H54 (cell line): ENCODE results near the gene RASSF4.

Source experiments
- DNase-seq: peaks from one replicate; pipeline ENCODE4 v3.0.0; 2011; ENCODE audit warnings: low spot score, mixed read lengths; ENCODE audit not compliant: insufficient read length
- FAIRE-seq: peaks from 3 replicates; lab custom pipeline; 2011; peaks lifted over from hg19 to GRCh38; lab: Jason Lieb, UNC
- POLR2A ChIP-seq: IDR thresholded peaks from 2 replicates; pipeline ENCODE4 v1.6.1; 2011; ENCODE audit warnings: low read depth, mild to moderate bottlenecking, low read length

RASSF4 gene

DNA sequence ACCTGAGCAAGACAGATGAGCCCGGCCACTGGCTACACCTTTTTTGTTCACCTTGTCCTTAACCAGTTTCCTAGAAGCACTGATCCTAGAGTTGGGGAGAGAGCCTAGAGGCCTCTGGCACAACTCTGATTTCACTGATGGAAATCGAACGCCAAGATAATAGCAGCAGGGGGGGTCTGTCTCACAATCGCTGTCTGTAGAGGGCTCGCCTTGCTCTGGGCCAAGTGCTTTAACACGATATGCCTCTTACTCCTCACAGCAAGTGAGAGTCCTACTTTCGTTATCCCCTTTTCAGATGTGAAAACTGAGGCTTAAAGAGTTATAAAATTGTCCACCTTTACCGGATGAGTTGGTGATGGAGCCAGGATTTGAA, 472 bp downstream of the RASSF4 start:
- DNase-seq: no peak
- no peak for TF ChIP-seq POLR2A
- FAIRE-seq: no peak

GRCh38 chr10:44960482-44961229, 1.1 kb downstream of the RASSF4 start:
- FAIRE-seq (no peak), DNase-seq (no peak)
- TF ChIP-seq POLR2A: no peak

DNA sequence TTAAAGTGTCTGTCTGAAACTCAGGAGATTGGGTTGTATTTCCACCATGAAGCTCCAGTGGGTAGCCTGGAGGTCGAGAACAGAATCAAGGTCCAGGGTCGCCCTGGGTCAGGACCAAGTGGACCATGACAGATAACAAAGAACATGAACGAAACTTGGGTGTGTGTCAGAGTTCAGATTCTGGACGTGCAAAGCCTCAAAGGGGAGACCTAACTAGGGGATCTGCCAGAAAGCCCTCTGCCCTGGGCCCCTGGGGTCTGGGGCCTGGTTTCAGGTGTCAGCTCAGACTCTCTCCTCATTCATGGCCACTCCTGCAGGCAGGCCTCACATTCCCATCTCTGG, 1.6 kb downstream of the RASSF4 start:
- FAIRE-seq (no peak), DNase-seq (no peak)
- TF ChIP-seq POLR2A: no peak

DNA sequence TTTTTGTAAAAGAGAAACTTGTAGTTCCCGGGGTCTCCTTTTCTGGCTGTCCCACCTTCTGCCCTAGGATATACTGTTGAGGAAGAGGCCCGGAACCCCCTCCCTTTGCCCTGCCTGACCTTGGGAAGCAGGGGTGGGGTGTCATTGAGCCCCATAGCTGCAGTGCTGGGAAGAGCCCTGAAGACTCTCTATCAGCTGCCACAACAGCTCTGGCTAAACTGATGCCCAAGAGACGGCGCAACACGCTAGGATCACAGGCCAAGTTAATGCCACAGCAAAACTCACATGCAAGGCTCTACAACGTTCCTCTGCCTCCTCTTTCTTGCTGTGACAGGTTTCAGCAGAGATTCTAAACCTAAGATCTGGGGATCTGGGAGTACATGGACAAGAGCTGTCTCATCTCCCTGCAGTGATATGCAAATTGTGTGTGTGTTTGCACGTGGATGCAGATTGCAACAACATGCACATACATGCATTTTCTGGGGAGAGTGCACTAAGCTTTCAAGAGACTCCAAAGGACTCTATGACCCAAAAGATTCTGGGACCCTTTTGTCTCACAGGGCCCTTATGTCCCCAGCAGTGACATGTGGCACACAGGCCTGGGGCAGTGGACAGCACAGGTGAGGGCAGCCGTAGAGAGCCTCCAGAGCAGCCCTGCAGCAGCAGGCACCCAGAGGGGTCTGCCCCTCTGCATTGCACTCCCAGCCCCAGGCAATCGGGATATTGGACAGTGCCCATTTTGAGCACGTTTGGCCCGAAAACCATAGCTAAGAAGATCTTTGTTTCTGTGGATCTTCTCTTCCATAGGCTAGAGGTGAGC, 2.5 kb downstream of the RASSF4 start:
- FAIRE-seq (no peak), DNase-seq (no peak)
- no peak for TF ChIP-seq POLR2A

DNA sequence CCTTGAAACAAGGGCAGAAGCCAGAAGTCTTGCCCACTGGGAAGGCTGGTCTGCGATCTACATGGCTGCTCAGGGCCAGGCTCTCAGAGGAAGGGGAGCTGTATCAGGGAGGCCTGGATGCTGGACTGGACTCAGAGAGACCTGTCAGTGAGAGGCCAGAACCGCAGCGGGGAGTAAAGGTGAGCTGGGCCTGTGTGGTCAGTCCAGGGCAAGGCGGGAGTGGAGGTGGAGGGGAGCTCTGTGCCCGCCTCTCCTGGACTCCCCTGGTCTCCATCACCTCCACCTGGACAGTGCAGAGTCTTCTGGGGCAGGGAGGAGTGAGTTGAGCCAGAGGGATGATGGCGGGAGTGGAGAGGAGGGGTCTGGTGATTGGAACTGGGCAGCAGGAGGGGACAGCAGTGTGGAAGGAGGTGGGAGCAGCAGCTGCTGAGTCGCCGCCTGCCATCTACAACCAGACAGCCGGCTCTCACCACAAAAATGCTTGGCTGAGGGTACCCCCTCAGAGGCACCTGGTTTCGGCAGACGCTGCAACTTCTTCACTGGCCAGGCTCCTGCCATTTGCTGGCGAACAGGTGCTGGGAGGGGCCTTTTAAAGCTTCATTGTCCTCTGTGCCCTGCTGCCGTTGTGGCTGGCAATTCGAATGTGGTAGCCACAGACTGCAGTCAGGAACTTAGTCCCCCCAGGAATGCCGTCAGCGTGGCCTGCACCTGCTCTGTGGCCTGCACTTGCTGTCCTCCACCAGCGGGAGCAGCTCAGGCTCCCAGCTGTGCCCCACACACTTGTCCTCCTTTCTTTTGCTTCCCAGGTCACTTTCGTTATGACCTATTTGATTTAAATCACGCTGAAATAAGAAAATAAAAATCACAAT, 3.5 kb downstream of the RASSF4 start:
- no peak for TF ChIP-seq POLR2A
- no peak for DNase-seq
- no peak for FAIRE-seq

- DNase-seq (no peak), FAIRE-seq (no peak)
- no peak for TF ChIP-seq POLR2A
Observed at GRCh38 chr10:44963772-44964633, 4.4 kb downstream of the RASSF4 start.

GRCh38 chr10:44965104-44965503, 5.5 kb downstream of the RASSF4 start:
- no peak for TF ChIP-seq POLR2A
- FAIRE-seq (no peak), DNase-seq (no peak)

- no peak for DNase-seq
- no peak for FAIRE-seq
- no peak for TF ChIP-seq POLR2A
Observed at GRCh38 chr10:44965651-44966097, 6.1 kb downstream of the RASSF4 start.

- DNase-seq (no peak), FAIRE-seq (no peak)
- TF ChIP-seq POLR2A: no peak
Observed at GRCh38 chr10:44966129-44966815, 6.7 kb downstream of the RASSF4 start.

DNA sequence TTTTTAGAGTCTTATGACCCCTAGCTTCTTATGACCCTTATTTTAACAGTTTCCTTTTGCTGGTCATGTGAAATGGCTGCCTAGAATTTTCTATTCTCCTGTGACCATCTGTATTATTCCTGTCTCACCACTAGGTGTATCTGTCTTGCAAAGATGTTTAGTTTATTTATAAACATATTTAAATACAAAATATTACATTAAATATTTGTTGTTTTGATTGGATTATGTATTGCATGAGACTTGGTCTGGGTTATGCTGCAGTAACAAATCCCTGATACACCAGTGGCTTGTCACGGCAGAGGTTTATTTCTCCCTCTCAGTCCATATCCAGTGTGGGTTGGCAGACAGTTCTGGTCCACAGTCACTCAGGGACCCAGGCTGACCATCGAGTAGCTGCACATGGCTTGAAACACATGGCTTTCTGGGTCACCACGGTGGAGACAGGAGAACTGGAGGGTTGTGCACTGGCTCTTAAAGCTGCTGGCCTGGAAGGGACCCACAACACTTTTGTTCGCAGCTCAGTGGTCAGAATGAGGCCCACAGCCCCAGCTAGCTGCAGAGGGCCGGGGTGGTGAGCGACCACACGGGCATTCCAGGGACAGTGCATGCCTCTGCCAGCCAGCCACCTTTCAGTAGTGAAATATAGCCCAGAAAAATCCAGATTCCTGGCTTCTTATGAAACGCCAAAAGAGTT, 7.4 kb downstream of the RASSF4 start:
- FAIRE-seq (no peak), DNase-seq (no peak)
- no peak for TF ChIP-seq POLR2A

DNA sequence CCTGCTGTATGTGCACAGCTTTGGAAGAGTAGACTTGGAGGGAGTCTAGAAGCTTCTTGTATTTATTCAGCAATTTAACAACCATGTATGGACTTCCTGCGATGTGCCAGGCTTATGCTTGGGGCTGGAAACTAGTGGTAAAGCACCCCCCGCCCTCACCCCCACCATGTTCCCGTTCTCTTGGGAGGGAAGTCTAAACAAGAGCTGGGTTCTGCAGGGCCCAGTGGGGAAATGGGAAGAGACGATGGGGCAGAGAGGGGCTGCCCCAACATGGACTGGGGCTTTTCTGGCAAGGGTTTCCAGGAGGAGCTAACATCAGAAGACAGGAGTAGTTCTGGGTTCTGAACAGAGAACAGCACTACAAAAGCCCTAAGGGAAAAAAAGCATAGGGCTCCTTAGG, 8.0 kb downstream of the RASSF4 start:
- DNase-seq: no peak
- TF ChIP-seq POLR2A: no peak
- no peak for FAIRE-seq

- FAIRE-seq (no peak), DNase-seq (no peak)
- TF ChIP-seq POLR2A: no peak
Observed at GRCh38 chr10:44968091-44968490, 8.5 kb downstream of the RASSF4 start.
